Hepatocyte (in vitro differentiated cells): ENCODE results near the gene PGP.

ENCODE experiments used
- CTCF ChIP-seq: fragments of 200-600 bp; sonication (generic); IDR thresholded peaks from 2 replicates; pipeline ENCODE4 v1.5.1; 2016; ENCODE audit warnings: antibody characterized with exemption, mild to moderate bottlenecking; ENCODE audit not compliant: poor library complexity
- EZH2 ChIP-seq: fragments of 200-600 bp; sonication (generic); IDR thresholded peaks from 2 replicates; pipeline ENCODE4 v1.6.1; 2016; ENCODE audit warnings: antibody characterized with exemption, mild to moderate bottlenecking, borderline replicate concordance

GRCh38 chr16:2165861-2166260, 48.8 kb downstream of the PGP start:
- TF ChIP-seq CTCF = no peak
- no peak for TF ChIP-seq EZH2
